OCI-LY7 (cell line): Measurements from ENCODE around the gene PLXDC2. TPM values are rescaled to one million over a fixed set of nuclear protein-coding genes. Genes with fewer than 3 reads are reported as not detected.

Source experiments
- BruUV-seq: library from RNA; stranded (reverse); fragments of 400-500 nt; replicated peaks from 2 replicates; lab custom pipeline; 2021; lab: Mats Ljungman, UMichigan
- CTCF ChIA-PET: fragments of 300-600 bp; sonication (Branson Sonifier 250); formaldehyde crosslinking; loops from one replicate; lab custom pipeline; 2022; ENCODE audit warnings: antibody characterized with exemption; ENCODE audit not compliant: unreplicated experiment; lab: Charles Lee
- POLR2A ChIA-PET: fragments of 300-600 bp; sonication (Branson Sonifier 250); formaldehyde crosslinking; loops from one replicate; lab custom pipeline; 2022; ENCODE audit warnings: antibody characterized with exemption; lab: Charles Lee
- DNase-seq: peaks from one replicate; pipeline ENCODE4 v3.0.0-alpha.2; 2015; ENCODE audit warnings: low spot score
- H2AFZ ChIP-seq: fragments of 200-600 bp; sonication (generic), shearing (Covaris generic); 2 replicates; pipeline ENCODE4 v1.6.1; 2014; ENCODE audit warnings: mild to moderate bottlenecking, antibody characterized with exemption, low read length, moderate library complexity
- H3K27ac ChIP-seq: fragments of 200-600 bp; sonication (generic); 2 replicates; pipeline ENCODE4 v1.5.1; 2014; ENCODE audit warnings: mixed run types, low read depth, mild to moderate bottlenecking, moderate library complexity, low read length, inconsistent platforms; ENCODE audit not compliant: poor library complexity, severe bottlenecking
- H3K36me3 ChIP-seq: fragments of 200-600 bp; sonication (generic); 2 replicates; pipeline ENCODE4 v1.6.1; 2014; ENCODE audit warnings: mild to moderate bottlenecking, antibody characterized with exemption, low read length, moderate library complexity, mixed read lengths; ENCODE audit not compliant: insufficient read depth
- H3K4me1 ChIP-seq: fragments of 200-600 bp; sonication (generic); 2 replicates; pipeline ENCODE4 v1.5.1; 2014; ENCODE audit warnings: mild to moderate bottlenecking, low read length; ENCODE audit not compliant: insufficient read depth, poor library complexity, severe bottlenecking
- H3K4me2 ChIP-seq: fragments of 200-600 bp; sonication (generic); 2 replicates; pipeline ENCODE4 v1.6.1; 2014; ENCODE audit warnings: mild to moderate bottlenecking, low read length
- H3K4me3 ChIP-seq: fragments of 200-600 bp; sonication (generic); 2 replicates; pipeline ENCODE4 v1.5.1; 2014; ENCODE audit warnings: mild to moderate bottlenecking, low read depth, low read length; ENCODE audit not compliant: poor library complexity, severe bottlenecking
- H3K79me2 ChIP-seq: fragments of 200-600 bp; sonication (generic); 2 replicates; pipeline ENCODE4 v1.6.1; 2016; ENCODE audit warnings: low read depth, mild to moderate bottlenecking, low read length, moderate library complexity, mixed read lengths; ENCODE audit not compliant: insufficient read depth
- H3K9me2 ChIP-seq: fragments of 200-600 bp; sonication (generic); 2 replicates; pipeline ENCODE4 v1.6.1; 2016; ENCODE audit warnings: mild to moderate bottlenecking, low read length, mixed read lengths; ENCODE audit not compliant: insufficient read depth
- H3K9me3 ChIP-seq: fragments of 200-600 bp; sonication (generic); 2 replicates; pipeline ENCODE4 v1.6.1; 2014; ENCODE audit warnings: mild to moderate bottlenecking, mixed run types, low read length, mixed read lengths
- H4K20me1 ChIP-seq: fragments of 200-600 bp; sonication (generic); 2 replicates; pipeline ENCODE4 v1.6.1; 2014; ENCODE audit warnings: mild to moderate bottlenecking, antibody characterized with exemption, low read length, moderate library complexity, mixed read lengths; ENCODE audit not compliant: insufficient read depth
- CTCF ChIP-seq: fragments of 200-600 bp; sonication (generic); conservative IDR thresholded peaks from 2 replicates; pipeline ENCODE4 v1.5.1; 2014; ENCODE audit warnings: mild to moderate bottlenecking, antibody characterized with exemption, low read length, moderate library complexity, mixed read lengths
- EZH2phosphoT487 ChIP-seq: fragments of 200-600 bp; sonication (generic); IDR thresholded peaks from 2 replicates; pipeline ENCODE4 v1.6.1; 2018; ENCODE audit warnings: low read depth, borderline replicate concordance, mild to moderate bottlenecking, mixed run types, antibody characterized with exemption, low read length, moderate library complexity, mixed read lengths
- intact Hi-C: fragments of 100-400 bp; cut with micrococcal nuclease; formaldehyde crosslinking; loops from one replicate; pipeline ENCODE4 v1.10.0; 2022; ENCODE audit not compliant: unreplicated experiment
- total RNA-seq, 2 experiments: library from RNA; depleted of rRNA in 1 of 2; stranded (reverse); fragments of >200 nt in 1 of 2; shearing (Covaris generic) in 1 of 2; gene quantifications; 2 replicates each; pipeline ENCODE4 v1.2.3, GENCODE V29; 2014 to 2022

Gene PLXDC2
- total RNA-seq, 2 experiments from 2014 or later: not detected

DNA sequence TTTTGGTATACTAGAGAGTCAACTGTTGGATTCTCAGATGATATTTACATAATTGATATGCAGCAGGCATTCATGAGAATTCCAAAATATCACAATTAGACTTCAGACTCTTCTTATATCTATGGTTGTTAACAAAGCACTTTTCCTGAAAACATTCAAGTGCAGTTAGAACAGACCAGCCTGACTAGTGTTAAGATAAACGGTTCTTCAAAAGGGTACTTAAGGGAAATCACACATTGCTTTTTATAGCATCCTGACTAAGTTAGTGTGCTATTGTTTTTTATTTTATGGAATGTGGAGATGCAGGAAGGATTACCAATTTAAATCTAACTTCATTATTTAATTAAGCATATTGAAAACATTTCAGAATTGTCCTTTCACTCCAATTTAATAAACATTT is 405.1 kb downstream of the PLXDC2 start:
- H3K9me3 ChIP-seq: no peaks in the 10 kb centered on the region
- H3K9me2 ChIP-seq: no peaks in the 10 kb centered on the region
- H4K20me1 ChIP-seq: no peaks in the 10 kb centered on the region
- no peak overlapping the region for H2AFZ ChIP-seq
- H3K4me3 ChIP-seq: no peak overlapping the region
- CTCF ChIA-PET: no interaction called here
- POLR2A ChIA-PET: interaction anchor here (0.6 kb wide), 1 partner anchor 217 kb away, joined by 3 read pairs; no protein-coding TSS in a partner anchor
- intact Hi-C loops: no loop called here
- BruUV-seq: no TSS peak
- H3K27ac ChIP-seq: no peak overlapping the region
- H3K4me2 ChIP-seq: no peak overlapping the region
- DNase-seq: no peak
- no peaks in the 10 kb centered on the region for H3K4me1 ChIP-seq
- TF ChIP-seq CTCF: no peak
- no peak for TF ChIP-seq EZH2phosphoT487
- no peaks in the 10 kb centered on the region for H3K79me2 ChIP-seq
- no peaks in the 10 kb centered on the region for H3K36me3 ChIP-seq

DNA sequence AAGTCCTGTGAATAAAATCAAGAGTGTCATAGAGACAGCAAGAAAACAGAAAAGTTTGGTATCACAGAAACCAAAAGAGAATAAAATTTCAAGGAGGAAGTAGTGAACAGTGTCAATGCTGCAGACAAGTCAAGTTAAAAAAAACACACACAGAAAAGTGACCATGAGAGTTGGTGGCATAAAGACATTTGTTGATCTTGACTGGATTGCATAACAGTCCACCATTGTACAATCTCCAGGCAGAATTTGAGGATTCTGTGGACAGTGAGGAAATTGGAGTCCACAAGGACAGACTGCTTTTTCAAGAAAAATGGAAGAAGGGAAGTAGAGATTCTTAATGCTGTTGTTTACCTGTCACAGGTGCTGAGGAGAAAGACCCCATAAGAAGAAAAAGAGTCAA is 412.5 kb downstream of the PLXDC2 start:
- no peak overlapping the region for H3K4me2 ChIP-seq
- no peak for DNase-seq
- H3K4me1 ChIP-seq: no peaks in the 10 kb centered on the region
- CTCF ChIA-PET: no interaction called here
- H3K27ac ChIP-seq: no peak overlapping the region
- no peak overlapping the region for H2AFZ ChIP-seq
- no peaks in the 10 kb centered on the region for H4K20me1 ChIP-seq
- no TSS peak for BruUV-seq
- no peaks in the 10 kb centered on the region for H3K9me3 ChIP-seq
- H3K9me2 ChIP-seq: no peaks in the 10 kb centered on the region
- intact Hi-C loops: no loop called here
- H3K79me2 ChIP-seq: no peaks in the 10 kb centered on the region
- H3K4me3 ChIP-seq: no peak overlapping the region
- no peaks in the 10 kb centered on the region for H3K36me3 ChIP-seq
- POLR2A ChIA-PET: no interaction called here
- TF ChIP-seq CTCF: no peak
- no peak for TF ChIP-seq EZH2phosphoT487

DNA sequence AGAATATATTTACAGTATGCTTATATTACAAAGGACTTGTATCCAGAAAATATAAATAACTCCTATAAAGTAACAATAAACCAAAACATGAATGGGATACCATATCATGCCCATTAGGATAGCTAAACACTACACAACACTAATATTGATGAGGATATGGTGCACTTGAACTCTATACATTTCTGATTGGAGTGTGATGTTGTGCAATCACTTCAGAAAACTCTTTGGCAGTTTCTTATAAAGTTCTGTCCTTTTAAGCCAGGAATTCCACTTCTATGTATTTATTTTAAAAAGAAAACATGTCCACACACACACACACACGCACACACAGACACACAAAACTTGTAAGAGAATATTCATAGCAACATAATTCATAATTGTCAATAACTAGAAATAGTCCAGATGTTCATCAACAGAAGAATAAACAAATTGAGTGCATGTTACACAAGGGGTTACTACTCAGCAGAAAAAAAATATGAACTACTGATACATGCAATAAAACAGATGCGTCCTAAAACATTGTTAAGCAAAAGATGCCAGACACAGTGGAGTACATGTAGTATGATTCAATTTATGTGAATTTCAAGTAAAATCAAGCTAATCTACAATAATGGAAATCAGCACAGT is 416.0 kb downstream of the PLXDC2 start:
- Histone ChIP-seq H3K79me2 (no peaks in the 10 kb centered on the region), H3K4me2 (no peak overlapping the region), H3K27ac (no peak overlapping the region), H4K20me1 (no peaks in the 10 kb centered on the region), H3K4me3 (no peak overlapping the region), H3K4me1 (no peaks in the 10 kb centered on the region), H3K36me3 (no peaks in the 10 kb centered on the region), H2AFZ (no peak overlapping the region), H3K9me2 (no peaks in the 10 kb centered on the region), H3K9me3 (no peaks in the 10 kb centered on the region)
- no peak for DNase-seq
- ChIA-PET CTCF (no interaction called here), POLR2A (no interaction called here)
- no TSS peak for BruUV-seq
- intact Hi-C loops: no loop called here
- no peak for TF ChIP-seq EZH2phosphoT487
- no peak for TF ChIP-seq CTCF
